Measurements from ENCODE around the gene NRXN2.
"Not testable (repeated sequence)": the region's sequence is repeated elsewhere in the genome, so short reads cannot be mapped to it uniquely, and the experiment has no call there.

Gene NRXN2

GRCh38 chr11:64608636-64609035, 114.4 kb downstream of the NRXN2 start:
- no peak overlapping the region for H3K4me3 ChIP-seq (ENCODE audit: low read depth, low read length)

GRCh38 chr11:64608046-64608445, 115.0 kb downstream of the NRXN2 start:
- no peak overlapping the region for H3K4me3 ChIP-seq (ENCODE audit: low read depth, low read length)

- H3K4me3 ChIP-seq (ENCODE audit: low read depth, low read length): no peak overlapping the region
These were observed 115.5 kb downstream of the NRXN2 start for GRCh38 chr11:64607381-64607985.

GRCh38 chr11:64606796-64607380, 116.1 kb downstream of the NRXN2 start:
- no peak overlapping the region for H3K4me3 ChIP-seq (ENCODE audit: low read depth, low read length)

- no peak overlapping the region for H3K4me3 ChIP-seq (ENCODE audit: low read depth, low read length)
These were observed 117.1 kb downstream of the NRXN2 start for GRCh38 chr11:64605656-64606585.

- H3K4me3 ChIP-seq (ENCODE audit: low read depth, low read length): no peak overlapping the region
These were observed 117.8 kb downstream of the NRXN2 start for GRCh38 chr11:64605244-64605560.

- no peak overlapping the region for H3K4me3 ChIP-seq (ENCODE audit: low read depth, low read length)
These were observed 118.3 kb downstream of the NRXN2 start for GRCh38 chr11:64604458-64605243.

GRCh38 chr11:64603411-64604110, 119.4 kb downstream of the NRXN2 start:
- no peak overlapping the region for H3K4me3 ChIP-seq (ENCODE audit: low read depth, low read length)

GRCh38 chr11:64602466-64603070, 120.4 kb downstream of the NRXN2 start:
- no peak overlapping the region for H3K4me3 ChIP-seq (ENCODE audit: low read depth, low read length)

- H3K4me3 ChIP-seq (ENCODE audit: low read depth, low read length): no peak overlapping the region
These were observed 121.2 kb downstream of the NRXN2 start for GRCh38 chr11:64601605-64602465.

- no peak overlapping the region for H3K4me3 ChIP-seq (ENCODE audit: low read depth, low read length)
These were observed 122.6 kb downstream of the NRXN2 start for GRCh38 chr11:64600281-64600992.

- H3K4me3 ChIP-seq (ENCODE audit: low read depth, low read length): no peak overlapping the region
These were observed 123.2 kb downstream of the NRXN2 start for GRCh38 chr11:64599698-64600211.

- no peak overlapping the region for H3K4me3 ChIP-seq (ENCODE audit: low read depth, low read length)
These were observed 124.0 kb downstream of the NRXN2 start for GRCh38 chr11:64598797-64599697.

GRCh38 chr11:64598106-64598796, 124.7 kb downstream of the NRXN2 start:
- no peak overlapping the region for H3K4me3 ChIP-seq (ENCODE audit: low read depth, low read length)

- no peak overlapping the region for H3K4me3 ChIP-seq (ENCODE audit: low read depth, low read length)
These were observed 125.3 kb downstream of the NRXN2 start for GRCh38 chr11:64597671-64598101.

GRCh38 chr11:64595922-64596321, 127.1 kb downstream of the NRXN2 start:
- H3K4me3 ChIP-seq (ENCODE audit: low read depth, low read length): not testable (repeated sequence)

All from iPS-11a (cell line).